ENCODE data around the gene KLF13.
A peak's percentile ranks its signal among the peaks of the same experiment; 100 is the strongest.

Gene KLF13

DNA sequence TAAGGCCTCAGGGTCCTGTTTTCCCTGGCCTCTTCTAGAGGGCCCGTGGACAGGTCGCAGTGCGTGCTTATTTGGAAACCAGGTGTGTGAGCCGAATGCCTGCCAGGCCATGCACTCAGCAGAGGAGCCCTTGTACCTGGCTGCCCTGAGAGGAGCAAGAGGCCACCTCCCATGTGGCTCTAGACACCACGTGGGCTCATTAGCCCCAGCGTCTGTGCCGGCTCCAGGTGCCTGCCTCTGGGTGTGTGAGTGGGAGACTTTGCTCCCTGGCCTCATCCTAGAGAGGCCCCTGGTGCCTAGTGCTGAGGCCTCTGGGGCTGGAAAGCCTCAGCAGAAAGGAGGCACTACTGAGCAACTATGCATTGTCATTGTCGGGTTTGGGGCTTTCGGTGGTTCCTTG is 50.4 kb downstream of the KLF13 start:
- DNase-seq (ENCODE audit: low read depth in 2 of 3, low spot score in 1 of 3): no peak

DNA sequence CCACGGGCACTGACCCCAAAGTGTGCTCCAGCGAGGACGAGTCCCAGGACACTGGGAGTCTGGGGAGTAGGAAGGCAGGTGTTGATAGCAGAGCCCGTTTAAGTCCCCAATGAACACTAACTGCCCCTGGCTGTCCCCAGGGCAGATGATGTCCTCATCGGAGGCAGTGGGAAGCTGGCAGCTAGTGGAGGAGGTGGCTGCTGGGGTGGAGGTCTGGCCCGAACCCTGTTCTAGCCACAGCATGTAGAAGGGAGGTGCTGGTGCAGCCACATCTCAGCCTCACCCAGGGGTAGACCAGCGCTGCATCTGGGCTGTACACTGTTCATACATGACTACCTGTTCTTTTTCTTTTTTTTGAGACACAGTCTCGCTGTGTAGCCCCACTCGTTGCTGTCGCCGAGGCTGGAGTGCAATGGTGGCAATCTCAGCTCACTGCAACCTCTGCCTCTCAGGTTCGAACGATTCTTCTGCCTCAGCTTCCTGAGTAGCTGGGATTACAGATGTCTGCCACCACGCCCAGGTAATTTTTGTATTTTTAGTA is 51.8 kb downstream of the KLF13 start:
- no peak for DNase-seq (ENCODE audit: low read depth in 2 of 3, low spot score in 1 of 3)

DNA sequence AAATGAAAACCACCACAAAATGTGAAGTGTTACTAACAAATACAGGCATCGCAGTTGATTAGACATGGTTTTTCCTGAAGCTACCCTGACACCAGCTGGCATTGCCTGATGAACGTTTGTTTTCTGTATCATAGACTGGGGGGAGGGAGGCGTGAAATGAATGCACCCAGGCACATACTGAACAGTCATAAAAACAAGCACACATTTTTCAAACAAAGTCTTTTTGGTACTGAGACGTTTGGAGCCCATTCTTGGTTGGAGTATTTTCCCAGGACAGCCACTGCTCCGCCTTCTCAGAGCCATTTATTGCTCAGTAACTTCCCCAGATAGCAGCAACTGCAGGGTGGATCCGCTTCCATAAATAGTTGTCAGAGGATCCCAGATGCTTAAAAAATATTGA is 52.4 kb downstream of the KLF13 start:
- no peak for DNase-seq (ENCODE audit: low read depth in 2 of 3, low spot score in 1 of 3)

DNA sequence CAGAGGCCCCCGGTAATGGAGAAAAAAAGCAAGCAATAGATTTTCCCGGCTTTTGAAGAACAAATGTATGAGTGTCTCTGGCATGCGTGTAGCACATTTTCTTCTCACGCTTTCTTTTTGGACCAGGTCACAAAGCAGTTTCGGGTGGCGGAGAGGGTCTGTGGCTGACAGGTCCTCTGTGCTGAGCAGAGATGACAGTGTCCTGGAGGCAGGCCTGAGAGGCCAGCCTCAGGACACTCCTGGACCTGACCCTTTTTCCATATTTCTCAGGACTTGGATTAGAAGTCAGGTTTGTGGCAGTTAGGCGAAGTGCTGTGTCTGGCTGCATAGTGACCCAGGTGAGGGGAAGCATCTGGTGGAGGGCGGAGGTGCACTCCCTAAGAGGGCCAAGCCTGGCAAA is 52.9 kb downstream of the KLF13 start:
- DNase-seq (ENCODE audit: low read depth in 2 of 3, low spot score in 1 of 3): no peak

DNA sequence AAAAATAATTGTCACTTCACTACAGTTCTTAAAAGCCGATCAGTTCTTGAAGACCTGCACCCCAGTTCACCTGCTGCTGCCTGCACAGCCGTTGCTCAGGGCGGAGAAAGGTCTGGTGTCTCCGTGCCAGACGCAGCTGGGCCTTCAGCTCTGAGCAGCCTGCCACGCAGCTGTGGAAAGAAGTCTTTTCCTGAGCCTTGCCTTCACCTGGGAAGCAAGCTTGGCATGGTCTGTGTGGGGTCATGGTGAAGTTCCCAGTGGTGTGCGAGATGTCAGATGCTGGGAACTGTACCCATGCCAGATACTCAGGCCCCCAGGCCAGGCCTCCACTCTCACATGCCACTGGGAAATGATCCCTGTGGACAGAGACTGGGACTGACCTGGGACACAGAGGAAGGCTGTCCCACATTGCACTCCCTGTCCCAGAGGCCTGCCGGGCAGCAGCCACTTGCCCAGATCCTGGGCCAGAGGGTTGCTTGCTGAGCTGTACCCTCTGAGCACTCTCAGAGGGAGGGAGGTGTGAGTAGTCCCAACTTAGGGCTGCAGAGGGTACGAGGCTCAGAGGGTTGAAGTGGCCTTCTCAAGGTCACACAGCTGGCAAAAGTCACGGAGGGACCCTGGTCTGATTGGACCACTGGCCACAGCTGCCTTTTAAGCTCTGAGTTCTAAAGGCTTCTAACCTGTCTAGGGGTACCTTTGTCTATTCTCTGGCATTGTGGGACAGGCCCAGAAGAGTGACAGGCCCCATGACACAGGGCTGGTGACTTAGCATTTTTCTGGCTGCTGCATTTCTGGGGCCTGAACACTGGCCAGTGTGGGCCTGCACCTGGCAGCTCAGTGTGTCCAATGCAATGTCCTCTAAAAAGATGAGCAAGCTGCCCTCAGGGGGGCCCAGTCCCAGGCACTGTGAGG is 55.4 kb downstream of the KLF13 start:
- no peak for DNase-seq (ENCODE audit: low read depth in 2 of 3, low spot score in 1 of 3)

DNA sequence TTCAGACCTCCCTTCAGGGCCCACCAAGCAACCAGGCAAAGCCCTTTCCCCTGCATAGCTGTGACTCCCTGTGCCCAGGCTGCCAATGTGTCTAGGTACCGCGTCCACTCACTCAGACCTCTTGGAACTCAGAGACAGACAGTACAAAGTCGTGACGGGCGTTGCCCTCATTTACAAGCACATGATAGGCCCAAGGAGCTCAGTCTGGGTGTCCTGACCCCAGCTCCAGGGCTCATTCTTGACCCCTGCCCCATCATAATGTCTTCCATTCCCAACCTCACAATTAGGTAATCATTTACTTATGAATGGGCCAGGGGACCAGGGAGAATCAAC is 56.0 kb downstream of the KLF13 start:
- no peak for DNase-seq (ENCODE audit: low read depth in 2 of 3, low spot score in 1 of 3)

DNA sequence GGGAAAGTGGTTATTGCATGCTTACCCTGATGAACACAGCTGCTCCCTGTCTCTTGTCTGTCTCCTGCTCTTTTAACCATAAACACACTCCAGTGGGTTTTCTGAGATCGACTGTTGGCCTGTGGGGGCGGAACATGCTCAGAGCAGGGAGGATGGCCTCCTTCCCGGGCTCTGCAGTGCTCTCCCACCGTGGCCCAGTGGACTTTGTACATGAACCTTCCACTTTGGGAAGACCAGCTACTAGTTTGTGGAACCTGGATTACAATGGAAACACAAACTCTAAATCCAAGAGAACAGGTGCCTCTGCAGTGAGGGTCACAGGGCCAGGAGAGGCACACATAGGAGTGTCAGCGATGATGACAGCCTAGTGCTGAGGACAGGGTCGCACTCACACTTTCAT is 56.5 kb downstream of the KLF13 start:
- DNase-seq (ENCODE audit: low read depth in 2 of 3, low spot score in 1 of 3): no peak

DNA sequence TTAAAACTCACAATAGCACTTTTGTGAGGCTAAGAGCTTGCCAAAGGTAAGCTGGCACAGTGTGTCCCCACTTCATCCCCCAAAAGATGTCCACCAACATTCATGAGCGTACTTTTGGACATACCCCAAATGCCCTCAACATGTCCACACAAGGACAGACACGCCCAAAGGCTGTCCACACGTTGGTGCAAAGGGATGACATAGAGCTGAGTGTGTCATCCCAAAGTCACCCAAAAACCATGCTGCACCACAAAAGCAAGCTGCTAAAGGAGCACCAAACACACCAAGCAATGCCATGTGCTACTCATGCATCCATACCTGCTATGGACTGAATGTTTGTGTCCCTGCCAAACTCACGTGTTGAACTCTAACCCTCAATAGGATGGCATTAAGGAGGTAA is 57.9 kb downstream of the KLF13 start:
- DNase-seq (ENCODE audit: low read depth in 2 of 3, low spot score in 1 of 3): no peak

DNA sequence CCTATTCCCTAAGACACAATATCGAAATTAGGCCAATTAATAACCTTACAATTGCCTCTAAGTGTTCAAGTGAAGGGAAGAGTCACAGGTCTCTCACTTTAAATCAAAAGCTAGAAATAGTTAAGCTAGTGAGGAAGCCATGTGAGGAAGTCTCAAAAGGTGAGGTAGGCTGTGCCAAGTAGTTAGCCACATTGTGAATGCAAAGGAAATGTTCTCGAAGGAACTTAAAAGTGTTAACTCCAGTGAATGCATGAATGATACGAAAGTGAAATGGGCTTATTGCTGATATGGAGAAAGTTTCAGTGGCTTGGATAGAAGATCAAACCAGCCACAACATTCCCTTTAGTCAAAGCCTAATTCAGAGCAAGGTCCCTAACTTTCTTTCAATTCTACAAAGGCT is 59.1 kb downstream of the KLF13 start:
- no peak for DNase-seq (ENCODE audit: low read depth in 2 of 3, low spot score in 1 of 3)

DNA sequence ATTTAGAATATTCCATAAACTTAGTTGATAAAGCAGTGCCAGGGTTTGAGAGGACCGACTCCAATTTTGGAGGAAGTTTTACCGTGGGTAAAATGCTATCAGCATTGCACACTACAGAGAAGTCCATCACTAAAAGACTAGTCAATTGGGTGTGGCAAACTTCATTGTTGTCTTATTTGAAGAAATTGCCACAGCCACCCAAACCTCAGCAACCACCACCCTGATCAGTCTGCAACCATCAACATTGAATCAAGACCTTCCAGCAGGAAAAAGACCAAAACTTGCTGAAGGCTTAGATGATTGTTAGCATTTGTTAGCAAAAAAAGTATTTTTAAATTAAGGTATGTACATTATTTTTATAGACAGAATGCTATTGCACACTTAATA is 60.5 kb downstream of the KLF13 start:
- DNase-seq (ENCODE audit: low read depth in 2 of 3, low spot score in 1 of 3): no peak

DNA sequence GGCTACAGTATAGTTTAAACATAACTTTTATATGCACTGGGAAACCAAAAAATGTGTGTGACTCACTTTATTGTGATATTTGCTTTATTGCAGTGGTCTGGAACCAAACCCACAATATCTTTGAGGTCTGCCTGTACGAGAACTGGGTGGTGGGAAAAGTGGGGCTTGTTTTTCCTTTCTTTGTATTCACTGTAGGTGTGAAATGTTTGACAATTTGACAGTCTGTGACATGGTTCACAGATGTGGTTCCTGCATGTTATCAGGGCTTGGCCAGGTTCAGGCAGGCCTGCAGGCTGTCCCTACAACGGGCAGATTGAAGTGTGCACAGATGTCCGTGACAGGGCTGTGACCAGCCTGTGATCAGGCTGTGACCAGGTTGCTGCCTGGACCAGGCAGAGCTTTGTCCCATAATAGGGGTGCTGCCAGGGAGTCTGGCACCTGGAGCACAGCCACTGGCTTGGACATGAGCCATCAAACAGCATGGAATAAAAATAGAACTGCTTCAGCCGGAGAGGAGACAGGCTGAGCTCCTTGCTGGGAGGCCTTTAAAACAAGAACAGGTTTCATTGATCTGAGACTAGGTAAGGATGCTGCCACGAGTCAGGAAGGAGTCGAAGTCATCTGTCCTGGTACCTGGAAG is 61.0 kb downstream of the KLF13 start:
- no peak for DNase-seq (ENCODE audit: low read depth in 2 of 3, low spot score in 1 of 3)

DNA sequence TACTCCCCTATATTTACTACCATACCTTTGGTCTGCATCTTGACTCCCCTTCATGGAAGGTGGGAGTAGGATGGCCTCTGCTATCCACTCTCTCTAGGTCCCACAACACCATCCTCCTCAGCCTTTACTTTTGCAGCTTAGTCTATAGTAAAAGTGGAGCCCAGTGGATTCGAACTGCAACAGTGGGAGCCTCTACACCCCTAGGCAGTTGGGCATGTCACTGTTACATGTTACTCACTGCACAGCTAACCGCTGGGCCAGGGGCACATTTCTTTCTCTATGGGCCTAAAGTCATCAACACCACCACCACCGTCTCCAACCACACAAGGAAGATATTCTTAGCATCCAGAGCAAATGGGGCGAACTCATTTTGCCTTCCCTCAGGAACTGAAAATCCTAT is 62.9 kb downstream of the KLF13 start:
- DNase-seq (ENCODE audit: low read depth in 2 of 3, low spot score in 1 of 3): no peak

DNA sequence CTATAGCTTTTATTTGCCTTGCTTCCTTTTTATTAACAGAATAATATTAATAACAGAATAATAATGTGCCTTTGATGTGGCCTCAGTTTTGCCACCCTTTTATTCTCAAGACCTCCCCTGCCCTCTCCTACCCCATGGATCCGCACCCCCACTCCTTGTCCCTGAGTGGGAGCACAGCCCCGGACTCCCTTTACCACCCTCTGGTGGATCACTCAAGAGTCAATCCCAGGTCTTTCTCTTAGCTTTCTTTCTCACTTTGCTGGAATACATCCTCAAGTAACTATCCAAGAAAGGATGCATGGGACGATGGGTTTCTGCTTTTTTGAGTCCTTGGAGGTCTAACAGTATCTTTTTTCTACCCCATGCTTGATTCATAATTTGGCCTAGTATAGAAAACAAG is 63.4 kb downstream of the KLF13 start:
- no peak for DNase-seq (ENCODE audit: low read depth in 2 of 3, low spot score in 1 of 3)

DNA sequence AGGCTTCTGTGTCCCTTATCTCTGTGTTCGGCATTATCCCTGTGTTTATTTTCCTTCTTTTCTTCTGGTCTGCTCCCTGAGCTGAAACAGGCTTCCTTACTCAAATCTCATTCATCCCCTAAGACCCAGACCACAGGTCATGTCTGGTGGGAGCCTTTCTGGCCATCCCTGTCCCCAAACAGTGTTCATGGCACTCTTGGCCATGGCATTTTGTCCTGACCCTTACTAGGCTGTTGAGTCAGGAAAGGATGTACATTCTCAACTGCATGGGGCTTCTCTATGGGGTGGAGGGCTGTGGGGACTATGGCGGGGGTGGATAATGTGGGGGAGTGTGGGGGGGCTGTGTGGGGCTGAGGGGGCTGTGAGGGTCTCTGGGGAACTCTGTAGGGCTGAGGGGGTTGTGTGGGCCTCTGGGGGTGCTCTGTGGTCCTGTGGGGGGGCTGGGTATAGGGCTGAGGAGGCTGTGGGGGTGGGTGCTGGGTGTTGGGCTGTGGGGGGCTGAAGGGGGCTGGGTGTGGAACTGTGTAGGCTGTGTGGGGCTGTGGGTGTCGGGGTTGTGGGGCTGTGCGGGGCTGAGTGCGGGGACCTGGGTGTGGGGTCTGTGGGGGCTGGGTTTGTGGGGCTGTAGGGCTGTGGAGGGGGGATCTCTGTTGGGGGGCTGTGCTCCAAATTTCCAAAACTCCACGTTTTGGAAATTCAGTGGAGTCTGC is 64.3 kb downstream of the KLF13 start:
- no peak for DNase-seq (ENCODE audit: low read depth in 2 of 3, low spot score in 1 of 3)

DNA sequence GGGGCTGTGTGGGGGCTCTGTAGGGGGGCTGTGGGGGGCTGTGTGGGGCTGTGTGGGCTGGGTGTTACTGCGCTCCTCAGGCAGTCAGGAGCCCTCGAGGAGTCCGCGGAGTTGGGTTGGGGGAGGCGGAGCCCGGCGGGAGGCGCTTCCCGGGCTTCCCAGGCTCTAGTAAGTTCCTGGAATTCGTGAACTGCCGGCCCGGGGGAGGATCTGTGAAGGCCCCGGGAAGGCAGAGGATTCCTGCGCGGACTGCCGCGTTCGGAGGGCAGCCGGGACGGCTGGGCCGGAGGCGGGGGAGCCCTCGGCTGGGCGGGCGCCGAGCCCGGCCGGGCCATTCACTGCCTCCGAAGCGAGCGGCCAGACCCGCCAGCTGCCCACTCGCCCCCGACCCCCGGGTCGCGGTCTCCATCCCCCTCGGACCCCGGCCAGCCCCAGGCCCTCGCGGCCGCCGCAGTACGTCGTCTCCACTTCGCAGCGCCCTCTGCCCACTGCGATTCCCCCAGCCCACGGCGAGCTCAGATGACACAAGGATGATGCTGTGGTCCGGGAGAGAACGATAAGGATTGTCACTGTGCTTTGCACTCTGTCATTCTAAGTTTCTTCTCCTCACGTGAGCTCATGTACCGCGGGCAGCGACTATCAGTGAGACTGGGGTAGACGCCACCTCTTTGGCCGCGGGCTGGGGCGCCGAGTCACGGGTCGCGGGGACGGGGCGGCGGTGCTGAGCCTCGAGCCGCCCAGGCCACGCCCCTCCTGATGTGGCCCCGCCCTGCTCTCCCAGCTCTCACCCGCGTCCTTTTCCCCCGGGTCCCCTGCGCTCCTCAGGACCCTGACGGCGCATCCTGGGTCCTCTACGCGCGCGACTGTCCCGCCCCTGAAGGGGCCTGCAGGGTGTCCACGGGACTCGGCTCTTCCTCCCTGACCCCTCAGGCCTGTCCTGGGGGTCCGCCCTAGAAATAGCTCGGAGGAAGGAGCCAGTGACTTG is 65.3 kb downstream of the KLF13 start:
- DNase-seq (ENCODE audit: low read depth in 2 of 3, low spot score in 1 of 3): peak; percentile 58 to 76 (median 69)

DNA sequence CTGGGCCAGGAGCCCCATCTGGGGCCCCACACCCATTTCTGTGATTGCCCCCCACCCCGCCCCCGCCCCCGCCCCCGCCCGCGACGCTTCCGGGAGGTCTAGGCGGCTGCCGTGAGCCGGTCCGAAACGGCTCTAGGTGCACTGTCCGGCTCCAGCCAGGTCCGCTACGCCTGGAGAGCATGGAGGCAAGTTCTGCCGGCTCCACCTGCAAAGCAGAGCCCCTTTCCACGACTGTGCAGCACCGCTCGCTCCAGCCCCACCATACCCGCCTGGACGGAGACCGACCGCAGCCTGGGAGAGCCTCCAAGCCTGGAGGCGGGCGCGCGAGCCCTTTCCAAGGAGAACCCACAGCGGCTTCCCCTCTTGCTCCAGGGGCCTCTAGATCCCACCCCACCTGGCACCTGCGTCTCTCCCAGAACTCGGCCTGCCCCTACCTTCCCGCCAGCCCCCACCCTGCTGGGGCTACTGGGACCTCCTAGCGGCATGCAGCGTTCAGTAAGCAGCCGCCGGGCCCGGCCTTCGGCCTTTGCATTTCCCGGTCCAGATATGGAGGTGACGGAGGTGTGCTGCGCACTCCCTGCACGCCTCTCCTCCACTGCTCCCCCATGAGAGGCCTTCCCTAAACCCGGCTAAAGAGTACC is 66.2 kb downstream of the KLF13 start:
- DNase-seq (ENCODE audit: low read depth in 2 of 3, low spot score in 1 of 3): no peak

DNA sequence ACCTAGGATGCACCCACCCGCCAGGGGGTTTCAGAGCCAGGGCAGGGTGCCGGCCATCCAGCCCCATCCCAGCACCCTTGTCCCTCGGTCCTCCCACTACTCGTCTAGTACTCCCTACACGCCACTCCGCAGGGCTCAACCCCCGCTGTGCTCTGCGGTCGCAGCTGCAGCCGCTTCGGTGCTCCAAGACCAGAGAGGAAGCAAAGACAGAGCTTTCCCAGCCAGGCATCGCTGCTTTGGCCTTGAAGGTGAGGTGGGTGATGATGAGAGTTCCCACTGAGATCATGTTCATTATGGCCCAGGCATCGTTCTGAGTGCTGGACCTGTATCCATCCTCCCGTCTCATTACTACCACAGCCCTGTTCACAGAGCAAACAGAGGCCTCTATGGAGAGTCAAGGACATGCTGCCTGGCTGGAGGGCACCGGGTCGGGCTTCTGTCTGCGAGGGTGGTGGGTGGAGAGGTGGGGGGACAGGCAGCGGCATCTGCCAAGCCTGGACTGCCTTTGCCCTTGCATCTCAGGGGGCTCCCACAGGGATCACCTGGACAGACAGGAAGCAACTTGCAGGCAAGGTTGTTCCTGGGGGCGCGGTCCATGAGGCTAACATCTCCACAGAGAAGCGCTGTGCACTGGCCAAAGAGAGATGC is 66.9 kb downstream of the KLF13 start:
- DNase-seq (ENCODE audit: low read depth in 2 of 3, low spot score in 1 of 3): no peak

DNA sequence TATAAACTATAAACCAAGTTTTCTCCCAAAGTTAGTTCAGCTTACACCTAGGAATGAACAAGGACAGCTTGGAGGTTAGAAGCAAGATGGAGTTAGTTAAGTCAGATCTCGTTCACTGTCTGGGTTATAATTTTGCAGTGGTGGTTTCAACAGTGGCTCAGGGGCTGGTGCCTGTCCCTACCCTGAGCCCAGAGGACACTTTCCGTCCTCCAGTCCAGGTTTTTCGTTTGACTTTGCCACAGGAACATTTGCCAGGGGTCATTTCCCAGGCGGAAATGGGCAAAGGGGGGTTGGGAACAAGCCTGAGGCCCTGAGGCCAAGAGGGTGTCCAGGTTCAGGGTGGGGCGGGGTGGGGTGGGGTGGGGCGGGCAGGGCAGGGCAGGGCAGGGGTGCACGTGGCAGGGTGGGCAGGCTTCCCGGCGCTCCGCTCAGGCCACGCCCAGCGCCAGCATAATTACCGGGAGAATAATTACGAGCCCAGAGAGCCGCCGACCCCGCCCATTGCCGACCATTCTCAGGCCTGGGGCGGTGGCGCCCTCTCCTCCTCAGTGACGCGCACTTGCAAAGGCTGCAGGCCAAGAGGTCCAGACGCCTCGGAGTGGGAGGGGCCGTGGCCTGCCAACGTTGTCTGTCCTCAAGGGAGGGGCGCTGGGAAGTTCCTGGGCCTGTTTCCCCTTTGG is 70.4 kb downstream of the KLF13 start:
- DNase-seq (ENCODE audit: low read depth in 2 of 3, low spot score in 1 of 3): no peak
